Tongue (tissue), 2 donors: Measurements from ENCODE around the gene CDC6. TPM values are rescaled to one million over a fixed set of nuclear protein-coding genes. Genes with fewer than 3 reads are reported as not detected.
A peak's percentile ranks its signal among the peaks of the same experiment; 100 is the strongest.

Source experiments
- DNase-seq: peaks from one replicate; pipeline ENCODE4 v3.0.0-alpha.2; 2015
- total RNA-seq: library from RNA; depleted of rRNA; stranded (reverse); fragments of >200 nt; gene quantifications from one replicate; pipeline ENCODE4 v1.2.3, GENCODE V29; 2014

CDC6 gene
- total RNA-seq, 1 donor from 2014 or later, result 4.4 TPM

DNA sequence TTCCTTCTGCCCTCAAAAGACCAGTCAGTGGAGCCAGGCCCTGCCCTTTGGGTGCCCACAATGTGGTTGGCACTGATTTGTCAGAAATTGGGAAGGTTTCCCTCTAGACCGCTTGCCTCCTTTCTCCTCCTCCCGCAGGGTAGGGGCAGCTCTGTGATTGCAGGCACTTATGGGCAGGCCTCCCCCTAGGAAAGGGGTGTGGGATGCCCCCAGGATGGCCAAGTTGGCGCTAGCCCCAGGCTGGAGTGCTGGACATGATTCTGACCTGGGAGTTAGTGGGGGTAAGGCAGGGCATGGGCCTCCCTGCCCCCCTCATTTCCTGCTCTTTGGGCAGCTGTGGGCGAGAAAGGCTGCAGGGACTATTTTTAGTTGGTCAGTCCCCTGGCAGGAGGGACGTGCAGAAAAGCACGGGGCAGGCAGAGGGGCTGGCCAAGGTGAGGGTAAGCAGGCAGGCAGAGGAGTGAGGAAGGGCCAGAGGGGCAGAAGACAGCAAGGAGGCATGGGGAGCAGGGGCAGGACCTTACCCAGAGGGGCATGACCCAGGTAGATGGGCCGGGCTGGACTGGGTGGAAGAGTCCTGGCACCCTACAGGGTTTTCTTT is 24.6 kb downstream of the CDC6 start:
- peak; percentile 79 for DNase-seq

DNA sequence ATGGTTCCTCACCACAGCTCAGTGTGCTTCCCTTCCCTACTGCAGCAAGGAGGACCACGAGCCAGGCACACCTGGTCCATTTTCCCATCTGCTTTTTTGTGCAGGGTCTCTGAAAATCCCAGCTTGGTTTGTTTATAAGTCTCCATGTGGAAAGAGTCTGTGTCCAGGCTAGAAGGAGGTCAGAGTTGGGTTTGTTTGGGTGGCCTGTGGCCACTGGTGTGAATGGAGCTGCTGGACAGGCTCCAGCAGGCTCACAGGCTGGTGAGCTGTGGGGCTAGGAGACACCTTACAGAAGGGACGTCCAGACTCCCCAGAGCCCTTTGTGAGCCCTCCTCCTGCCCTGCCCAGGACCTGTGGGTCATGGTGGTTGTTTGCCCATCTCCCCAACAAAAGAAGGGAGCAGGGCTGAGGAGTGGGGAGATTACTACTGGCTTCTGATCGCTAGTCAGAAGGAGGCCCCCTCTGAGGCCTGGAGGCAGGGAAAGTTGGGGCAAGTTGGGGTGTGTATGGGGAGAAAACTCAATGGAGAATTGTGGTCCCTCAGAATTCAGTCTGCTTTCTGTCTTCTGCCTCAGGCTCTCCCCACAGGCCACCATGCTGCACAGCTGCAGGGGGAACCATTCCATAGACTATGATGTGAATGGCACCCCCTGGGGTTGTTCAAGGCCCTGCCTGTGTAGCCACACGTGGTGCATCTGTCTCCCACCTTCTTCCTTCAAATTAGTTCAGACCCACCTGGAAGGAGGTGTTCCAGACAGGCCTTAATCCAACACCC is 25.4 kb downstream of the CDC6 start:
- no peak for DNase-seq

DNA sequence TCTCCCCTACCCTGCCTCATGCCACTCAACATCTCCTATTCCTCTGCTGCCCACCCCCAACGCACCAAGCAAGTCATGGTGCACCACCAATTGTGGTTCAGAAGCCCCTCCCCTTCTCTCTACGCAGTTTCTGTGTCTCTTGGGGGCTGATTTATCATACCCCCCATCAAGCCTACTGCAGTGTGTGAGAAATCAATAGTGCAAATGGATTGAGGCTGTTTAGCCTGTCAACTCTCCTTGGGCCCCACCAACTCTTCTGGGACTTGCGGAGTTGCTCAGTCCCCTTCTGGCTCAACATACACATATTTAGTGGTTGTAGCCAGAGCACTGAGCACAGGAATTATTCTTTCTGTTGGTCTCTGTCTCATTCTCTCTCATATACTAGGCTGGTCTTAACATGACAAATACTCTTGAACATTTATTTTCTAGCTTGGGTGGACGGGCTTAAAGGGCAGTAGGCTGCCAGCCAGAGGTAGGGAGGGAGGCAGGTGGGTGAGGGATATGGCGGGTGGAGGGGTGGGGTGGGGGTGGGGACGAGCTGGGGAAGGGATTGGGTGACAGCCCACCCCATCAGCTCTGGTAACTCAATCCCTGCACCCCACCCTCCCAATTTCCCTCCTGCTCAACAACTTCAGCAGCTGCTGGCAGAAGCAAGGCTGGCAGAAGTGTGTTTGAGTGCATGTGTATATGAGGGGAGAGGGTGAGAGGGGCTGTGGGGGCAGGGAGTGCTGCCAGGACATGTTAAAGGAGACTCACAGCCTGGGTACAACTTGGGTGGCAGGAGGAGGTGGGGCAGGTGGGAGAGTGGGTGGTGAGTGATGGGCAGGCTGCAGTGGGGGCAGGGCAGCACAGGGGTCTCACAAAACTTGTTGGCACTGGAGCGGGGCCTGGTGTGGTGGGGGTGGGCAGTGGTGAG is 26.2 kb downstream of the CDC6 start:
- DNase-seq, result peak; percentile 95

DNA sequence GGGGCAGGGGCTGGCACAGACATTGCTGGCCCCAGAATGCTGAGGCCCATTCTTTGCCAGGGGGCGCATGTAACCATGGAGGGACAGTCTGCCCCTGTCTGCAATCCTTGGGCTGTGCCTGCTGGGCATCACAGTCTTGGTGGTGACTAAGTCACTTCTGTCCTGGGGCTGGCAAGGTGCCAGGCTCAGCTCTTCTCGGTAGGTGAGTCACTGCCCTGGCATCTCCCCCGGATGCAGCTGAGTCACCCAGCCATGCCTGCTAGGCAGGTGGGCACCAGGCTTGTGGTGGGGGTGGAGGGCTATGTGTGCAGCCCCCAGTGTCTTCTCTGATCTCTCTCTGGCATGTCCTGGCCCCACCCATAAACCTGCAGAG is 26.9 kb downstream of the CDC6 start:
- peak; percentile 93 for DNase-seq

DNA sequence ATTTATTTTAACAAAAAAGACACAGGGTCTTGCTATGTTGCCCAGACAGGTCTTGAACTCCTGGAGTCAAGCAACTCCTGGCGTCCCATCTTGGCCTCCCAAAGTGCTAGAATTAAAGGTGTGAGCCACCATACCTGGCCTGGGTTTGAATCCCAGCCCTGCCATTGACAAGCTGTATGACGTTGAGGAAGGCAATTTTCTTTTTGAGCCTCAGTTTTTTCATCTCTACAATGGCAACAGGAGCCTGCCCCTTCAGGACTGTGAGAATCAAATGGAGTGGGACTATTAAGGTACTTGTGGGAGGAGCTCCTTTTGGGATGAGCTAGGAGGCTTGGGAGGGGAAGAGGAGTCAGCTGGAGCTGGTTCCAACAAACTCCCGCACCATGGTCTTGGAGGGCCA is 27.5 kb downstream of the CDC6 start:
- DNase-seq, result peak; percentile 26

DNA sequence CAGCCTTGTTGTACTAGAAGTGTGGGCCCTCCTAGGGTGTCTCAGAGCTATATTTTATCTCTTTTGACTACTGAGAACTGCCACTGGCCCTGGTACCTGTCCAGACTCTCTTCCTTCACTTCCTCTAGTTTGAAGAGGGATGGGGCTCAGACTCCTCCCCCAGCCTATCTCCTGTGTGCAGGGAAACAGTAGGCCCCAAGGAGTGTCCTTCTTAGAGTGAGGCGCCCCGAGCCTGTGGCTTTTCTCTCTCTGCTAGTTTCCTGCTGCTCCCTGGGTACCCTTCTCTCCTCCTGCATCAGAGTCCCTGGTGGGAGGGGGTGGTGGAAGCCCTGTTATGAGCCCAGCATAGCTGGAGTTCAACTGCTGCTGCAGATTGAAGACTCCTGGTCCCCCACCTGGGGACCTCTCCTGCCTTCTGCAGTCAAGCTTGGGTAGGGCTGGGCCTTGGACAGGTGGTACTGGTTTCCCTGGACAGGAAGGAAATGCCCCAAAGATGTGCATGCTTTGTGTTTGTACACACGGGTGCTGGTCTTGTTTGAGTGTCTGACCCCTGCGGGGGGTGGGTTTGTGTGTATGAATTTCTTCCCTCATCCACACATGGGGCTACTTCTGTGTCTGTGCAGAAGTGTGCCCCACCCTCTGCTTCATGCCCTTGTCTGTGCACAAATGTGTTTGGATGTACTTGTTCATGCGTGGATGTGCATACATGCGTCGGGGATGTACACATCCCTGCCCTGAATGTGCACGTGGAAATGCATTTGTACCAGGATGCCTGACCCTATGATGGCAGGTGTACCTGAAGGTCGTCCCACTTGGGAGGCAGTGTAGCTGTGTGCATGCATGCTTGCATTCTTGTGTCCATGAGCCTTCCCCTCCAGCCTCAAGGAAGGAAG is 28.2 kb downstream of the CDC6 start:
- peak; percentile 29 for DNase-seq

DNA sequence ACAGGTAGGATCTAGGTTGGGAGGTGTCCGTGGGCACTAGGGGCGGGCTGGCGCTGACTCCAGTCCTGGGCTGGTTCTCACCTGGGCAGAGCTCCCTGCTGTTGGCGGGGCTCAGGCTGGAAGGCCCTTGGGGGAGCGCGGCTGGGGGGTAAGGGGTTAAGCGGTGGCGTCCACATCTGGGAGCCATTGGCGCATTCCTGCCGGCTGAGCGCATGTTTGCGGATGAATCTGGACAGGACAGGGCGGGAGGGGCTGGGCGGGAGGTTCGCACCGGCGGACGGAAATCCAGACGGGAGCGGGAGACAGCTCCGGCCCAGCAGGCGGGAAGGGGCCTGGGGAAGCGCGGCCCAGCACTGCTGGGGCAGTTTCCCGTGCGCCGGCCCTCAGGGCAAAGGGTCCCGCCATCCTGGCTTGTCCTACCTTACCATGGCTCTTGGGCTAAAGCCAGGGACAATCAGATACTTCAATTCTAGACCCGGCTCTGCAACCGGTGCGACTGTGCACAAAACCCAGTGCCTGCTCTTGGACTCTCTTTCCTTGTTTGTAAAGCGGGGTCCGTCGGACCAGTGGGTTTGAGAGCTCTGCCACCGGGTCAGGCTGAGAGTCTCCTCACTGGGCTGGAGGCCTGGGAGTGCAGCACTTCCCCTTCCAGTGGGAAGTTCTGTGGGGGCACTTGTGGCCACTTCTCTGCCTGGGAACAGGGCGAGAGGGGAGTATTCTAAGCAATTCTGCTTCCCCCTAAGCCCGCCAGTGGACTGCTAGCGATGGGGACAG is 29.1 kb downstream of the CDC6 start:
- peak; percentile 91 for DNase-seq

DNA sequence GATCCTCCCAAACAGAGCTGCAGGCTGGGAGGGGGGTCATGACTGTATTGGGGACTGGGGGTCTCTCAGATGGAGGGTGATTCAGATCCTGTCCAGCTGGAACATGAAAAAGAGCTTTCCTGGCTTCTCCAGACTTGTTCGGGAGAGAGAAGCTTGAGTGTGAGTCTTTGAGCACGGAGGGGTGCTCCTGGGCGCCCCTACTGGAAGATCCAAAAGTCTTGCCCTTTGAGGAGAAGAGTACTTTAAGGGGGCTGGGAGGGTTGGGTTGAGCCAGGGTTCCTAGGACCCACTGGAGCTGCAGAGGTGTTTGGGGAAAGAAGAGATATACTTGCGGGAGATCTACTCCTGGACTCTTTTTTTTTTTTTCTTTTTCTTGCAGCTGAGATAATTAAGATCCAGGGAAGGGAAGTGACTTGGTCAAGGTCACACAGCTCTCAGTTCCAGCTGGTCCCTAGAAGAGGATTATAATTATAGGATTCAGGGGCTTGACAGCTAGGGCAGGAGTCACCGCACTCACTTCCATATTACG is 29.7 kb downstream of the CDC6 start:
- DNase-seq, result peak; percentile 81

DNA sequence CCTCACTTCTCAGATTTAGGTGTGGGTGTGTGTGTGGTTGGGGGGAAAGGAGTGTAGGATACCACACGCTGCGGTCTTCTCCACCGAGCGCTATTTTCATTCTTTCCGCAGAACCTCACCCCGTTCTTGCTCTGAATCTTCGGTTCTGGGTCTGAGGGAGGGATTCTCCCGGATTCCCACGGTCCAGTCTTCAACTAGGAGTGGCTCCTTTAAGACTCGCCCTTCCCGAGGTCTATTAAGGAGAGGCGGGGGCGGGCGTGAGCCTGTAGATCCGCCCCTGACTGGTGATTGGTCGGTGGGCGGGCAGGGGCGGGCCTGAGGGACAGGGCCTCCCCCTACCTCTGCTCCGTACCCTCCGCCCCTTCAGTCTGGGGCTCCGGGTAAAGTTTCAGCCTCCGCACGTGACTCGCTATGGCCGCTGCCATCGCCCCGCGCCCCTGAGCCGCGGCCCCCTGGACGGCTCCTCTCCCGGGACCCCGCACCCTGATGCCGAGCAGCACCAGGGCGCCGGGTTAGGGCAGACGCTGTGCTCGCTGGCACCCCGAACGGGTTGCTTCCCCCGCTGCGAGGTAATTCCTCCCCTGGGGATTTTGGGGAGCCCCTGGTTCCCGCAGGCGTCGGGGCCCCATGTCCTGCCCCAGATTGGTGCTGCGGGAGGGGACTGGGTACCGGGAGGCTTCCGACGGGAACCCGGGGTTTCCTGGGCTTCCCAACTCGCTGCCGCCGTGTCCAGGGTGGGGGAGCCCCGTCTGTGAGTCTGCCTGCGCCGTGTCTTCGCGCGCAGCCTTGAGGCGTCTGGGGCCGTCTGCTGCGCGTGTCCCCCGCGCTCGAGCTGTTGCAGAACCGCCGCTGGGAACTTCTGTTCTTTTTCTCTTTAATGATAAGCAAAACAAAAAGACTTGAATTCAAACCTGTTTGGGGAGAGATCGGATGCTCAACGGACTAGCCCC is 30.5 kb downstream of the CDC6 start:
- DNase-seq, result peak; percentile 99

DNA sequence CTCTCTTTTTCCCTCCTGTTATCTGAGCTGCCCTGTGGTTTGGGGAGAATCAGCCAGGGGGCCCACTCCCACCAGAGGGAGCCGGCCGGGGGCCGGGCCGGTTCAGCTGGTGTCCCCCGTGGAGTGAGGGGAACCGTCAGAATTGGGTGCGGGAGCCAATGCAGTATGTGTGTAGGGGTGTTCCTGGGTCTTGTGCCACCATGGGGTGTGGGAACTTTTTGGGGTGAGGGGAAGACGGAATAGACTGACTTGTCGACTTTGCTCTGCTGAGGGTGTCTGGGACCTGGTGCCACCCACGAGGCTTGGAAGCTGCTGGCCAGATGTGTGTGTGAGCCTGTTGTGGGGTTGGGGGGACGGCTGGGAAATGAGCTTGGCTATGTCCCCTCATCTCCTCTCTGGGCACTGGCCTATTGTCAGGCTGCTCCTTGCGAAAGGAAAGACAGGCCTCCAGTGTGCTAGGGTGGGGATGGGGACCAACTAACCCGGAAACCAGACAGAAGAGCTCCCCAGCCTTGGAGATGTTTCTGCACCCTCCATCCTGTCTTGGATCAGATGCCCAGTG is 31.2 kb downstream of the CDC6 start:
- peak; percentile 44 for DNase-seq

DNA sequence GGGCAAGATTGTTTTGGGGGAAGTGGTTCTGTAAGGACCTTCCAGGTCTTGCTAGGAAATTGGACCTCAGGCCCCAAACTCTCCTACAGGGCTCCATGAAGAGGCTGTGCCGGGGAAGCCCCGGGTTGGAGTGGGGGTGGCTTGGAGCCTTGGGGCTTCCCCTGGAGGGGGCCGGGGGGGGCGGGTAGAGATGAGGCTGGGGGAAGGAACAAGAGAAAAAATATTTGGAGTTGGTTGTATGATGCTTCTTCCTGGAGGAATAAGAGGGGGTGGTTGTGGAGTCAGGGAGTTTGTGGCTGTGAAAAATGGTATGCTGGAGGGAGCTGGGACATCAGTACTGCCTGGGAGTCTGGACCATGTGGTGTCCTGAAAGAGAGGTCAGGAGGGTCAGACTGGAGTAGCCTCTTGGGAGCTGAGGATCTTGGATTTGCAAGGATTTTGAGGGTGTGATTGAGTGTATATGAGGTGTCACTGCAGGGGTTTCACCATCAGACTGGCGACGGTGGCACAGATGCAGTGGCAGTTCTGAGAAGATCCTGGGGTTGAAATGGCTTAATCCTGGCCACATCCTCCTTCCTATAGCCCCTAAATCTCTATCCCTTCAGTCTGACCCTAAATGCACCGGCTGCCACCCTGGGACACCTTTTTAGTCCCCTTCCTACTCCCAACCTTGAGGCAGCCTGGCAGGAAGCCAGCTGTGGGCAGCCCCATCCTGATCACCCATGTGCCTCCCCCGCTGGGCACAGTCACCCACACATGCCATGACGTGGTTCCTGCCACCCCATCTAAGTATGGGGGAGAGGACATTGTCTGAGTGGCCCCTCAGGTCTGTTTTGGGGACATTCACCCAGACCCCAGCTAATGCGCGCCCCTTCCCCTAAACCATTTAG is 32.2 kb downstream of the CDC6 start:
- DNase-seq, result peak; percentile 45

DNA sequence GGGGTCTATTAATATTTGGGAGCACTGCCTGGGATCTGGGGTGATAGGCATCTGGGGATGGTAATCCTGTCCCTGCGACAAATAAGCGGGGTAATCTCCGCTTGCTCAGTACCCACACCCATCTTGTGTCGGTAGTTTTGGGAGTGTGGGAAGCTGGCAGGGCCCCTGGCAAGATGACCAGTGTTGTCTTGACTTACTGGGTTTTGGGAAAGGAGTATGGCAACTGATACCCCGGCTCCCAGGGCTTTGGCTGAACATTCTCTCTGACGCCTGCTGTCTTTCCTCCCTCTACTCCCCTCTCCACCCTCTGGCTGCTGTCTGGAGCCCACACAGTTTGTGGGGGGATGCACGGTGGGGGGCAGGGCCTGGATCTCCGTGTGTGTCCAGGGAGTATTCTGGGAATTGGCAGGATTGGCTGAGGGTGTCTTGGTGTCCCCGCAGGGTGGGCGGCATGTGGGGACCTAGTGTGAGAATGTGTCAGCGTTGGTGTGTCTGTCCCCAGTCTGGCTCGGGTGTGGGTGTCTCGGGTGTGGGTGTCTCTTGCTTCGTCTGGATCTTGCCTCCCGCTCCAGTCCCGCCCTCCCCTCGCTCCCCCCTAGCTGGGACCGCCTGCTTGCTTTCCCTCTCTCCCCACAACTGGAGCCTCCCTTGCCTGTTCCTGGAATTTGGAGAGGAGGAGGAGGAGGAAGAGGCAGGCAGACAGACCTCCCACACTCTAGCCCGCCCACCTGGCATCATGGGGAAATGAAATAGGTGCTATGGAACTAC is 33.3 kb downstream of the CDC6 start:
- DNase-seq, result peak; percentile 93

DNA sequence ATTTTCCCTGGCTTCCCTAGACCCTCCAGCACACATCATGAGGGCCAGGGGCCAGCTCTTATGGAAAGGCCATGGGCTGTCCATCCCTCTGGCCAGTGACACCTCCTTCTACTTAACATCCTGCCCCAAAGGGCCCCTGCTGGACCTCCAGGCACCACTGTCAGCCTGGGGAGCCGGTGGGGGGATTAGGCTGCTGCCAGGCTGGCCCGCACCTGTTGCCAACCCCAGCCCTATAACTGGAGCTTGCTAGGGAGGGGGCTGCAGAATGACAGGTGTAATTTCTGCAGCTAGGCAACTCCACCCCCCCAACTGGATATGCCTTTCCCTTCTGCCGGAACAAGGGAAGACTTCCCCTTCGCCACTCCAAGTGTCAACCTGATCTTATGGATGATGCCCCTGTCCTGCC is 33.8 kb downstream of the CDC6 start:
- peak; percentile 82 for DNase-seq

DNA sequence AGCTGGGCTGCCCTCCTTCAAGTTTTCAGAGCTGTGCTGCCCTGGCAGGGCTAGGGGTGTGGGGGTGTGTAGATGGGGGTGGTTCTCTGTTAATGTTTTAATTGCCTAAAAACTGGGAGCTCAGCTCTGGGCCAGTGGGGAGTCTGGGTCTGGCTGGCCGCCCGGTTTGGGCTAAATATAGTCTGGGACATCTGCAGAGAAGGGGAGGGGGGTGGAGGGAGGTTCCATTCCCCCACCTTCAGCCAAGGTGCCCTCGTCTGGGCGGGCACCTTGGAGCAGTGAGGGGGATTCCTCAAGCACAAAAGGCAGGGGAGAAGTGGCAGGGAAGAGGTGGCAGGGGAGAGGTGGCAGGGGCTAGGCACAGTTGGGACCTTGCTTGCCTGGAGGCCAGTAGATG is 34.3 kb downstream of the CDC6 start:
- peak; percentile 77 for DNase-seq

DNA sequence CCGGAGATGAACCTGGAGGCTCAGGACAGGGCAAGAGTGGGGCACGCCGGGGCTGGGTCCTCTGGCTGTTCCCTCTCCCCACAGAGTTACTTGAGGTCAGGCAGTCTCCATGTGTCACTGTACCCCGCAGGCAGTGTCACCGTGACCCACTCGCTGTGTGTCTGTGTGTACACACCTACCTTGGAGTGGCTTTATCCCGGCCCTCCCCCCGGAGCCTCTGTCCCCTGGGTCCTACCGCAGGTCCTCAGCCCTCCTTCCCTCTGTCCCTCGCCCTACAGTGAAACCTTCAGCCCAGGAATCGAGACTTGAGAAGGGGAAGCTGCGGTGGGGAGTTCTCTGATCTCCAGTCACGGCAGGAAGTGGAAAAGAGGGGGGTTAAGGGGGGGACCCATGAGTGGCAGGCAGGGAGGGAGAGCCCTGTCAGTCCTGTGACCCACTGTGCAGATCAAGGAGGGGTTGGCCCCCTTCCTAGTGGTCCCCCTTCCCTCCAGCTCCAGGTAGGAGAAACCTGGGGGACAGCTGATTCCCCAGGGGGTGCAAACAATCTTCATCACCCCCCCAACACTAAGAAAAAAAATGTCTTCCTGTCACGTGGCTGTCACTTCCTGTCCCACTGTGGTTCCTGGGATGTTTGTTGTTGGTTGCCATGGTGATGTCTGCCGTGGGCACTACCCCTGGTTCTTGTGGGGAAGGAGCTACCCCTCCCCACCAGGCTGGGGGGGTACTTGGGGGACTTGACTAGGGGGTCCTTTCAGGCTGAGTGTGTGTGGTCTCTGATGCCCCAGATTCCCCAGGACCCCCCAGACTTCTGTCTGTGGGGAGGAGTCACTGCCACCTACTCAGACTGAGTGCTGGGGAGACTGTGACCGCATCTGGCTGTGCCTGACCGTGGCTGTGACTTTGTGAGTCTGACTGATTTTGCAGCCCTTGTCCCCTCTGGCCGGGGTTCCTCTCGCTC is 35.0 kb downstream of the CDC6 start:
- peak; percentile 87 for DNase-seq
